NB4 (cell line): ENCODE measurements around the gene OVOL3.

Source experiments
- DNase-seq: peaks from one replicate; pipeline ENCODE4 v3.0.0; 2010; ENCODE audit warnings: low read depth
- H3K4me3 ChIP-seq: one replicate; pipeline ENCODE4 v1.5.1; 2011; ENCODE audit warnings: mild to moderate bottlenecking, low read depth, low read length, moderate library complexity
- MYC ChIP-seq: IDR thresholded peaks from 2 replicates; pipeline ENCODE4 v1.6.1; 2011; ENCODE audit warnings: low read depth, low read length
- POLR2A ChIP-seq: IDR thresholded peaks from 2 replicates; pipeline ENCODE4 v1.6.1; 2011; ENCODE audit warnings: mild to moderate bottlenecking; ENCODE audit not compliant: insufficient read length; ENCODE audit errors: extremely low read depth
- TF ChIP-seq, protein P1 (sequence below): IDR thresholded peaks from 2 replicates; pipeline ENCODE4 v1.6.1; 2011; ENCODE audit warnings: low read depth, low read length
- TF ChIP-seq, protein P2 (sequence below): IDR thresholded peaks from one replicate; pipeline ENCODE4 v1.5.1; 2012; ENCODE audit warnings: low read depth, low read length

The OVOL3 gene

DNA sequence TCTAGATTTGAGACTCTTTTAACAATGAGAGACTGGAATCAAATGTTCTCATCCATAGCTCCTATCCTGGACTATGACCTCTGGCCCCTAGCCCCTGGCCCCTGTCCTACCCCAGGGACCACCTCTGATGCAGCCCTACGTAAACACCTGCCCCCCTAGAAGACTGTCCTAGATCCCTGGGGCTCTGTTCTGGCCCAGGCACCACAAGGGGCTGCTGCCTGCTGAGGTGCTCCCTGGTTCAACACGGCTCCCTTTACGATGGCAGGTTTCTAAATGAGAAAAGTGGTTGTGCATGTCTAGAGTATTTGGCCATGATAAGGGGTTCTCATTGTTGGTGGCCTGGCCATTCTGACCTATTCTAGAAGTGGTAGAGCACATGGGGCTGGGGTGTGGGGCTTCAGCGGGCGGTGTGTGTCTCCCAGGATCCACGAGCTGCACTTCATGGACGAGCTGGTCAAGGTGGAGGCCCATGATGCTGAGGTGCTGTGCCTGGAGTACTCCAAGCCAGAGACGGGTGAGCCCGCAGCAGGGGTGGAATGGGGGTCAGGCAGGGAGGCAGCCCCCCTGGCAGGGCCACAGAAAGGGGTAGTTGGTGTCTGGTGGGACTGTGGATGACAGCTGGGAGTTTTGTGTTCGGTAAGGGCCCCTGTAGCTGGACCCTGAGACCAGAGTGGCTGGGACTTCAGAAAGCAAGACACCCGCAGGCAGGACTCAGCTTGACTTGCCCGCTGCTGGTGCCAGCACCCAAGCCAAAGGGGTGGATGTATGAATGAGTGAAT, 26.5 kb upstream of the OVOL3 start:
- TF ChIP-seq POLR2A (no peak), MYC (no peak)
- TF ChIP-seq, protein P1, sequence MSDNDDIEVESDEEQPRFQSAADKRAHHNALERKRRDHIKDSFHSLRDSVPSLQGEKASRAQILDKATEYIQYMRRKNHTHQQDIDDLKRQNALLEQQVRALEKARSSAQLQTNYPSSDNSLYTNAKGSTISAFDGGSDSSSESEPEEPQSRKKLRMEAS: no peak
- TF ChIP-seq, protein P2, sequence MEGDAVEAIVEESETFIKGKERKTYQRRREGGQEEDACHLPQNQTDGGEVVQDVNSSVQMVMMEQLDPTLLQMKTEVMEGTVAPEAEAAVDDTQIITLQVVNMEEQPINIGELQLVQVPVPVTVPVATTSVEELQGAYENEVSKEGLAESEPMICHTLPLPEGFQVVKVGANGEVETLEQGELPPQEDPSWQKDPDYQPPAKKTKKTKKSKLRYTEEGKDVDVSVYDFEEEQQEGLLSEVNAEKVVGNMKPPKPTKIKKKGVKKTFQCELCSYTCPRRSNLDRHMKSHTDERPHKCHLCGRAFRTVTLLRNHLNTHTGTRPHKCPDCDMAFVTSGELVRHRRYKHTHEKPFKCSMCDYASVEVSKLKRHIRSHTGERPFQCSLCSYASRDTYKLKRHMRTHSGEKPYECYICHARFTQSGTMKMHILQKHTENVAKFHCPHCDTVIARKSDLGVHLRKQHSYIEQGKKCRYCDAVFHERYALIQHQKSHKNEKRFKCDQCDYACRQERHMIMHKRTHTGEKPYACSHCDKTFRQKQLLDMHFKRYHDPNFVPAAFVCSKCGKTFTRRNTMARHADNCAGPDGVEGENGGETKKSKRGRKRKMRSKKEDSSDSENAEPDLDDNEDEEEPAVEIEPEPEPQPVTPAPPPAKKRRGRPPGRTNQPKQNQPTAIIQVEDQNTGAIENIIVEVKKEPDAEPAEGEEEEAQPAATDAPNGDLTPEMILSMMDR: no peak
- H3K4me3 ChIP-seq: no peak overlapping the region
- DNase-seq: no peak

DNA sequence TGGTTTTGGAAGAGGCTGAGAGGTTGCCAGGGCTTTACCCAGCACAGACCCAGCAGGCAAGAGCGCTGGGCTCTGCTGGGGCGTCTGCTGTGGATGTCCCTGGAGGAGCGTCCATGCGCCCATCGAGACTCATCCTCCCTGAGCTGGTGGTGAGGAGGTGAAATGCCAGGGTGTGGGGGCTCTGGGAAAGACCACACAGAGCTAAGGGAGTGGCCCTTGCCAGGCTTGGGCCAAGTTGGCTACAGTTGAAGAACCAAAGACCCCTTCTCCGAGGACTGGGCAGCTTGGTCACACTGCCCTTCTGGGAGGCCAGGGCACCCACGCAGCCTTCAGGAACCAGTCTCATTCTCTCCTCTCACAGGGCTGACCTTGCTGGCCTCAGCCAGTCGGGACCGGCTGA, 24.6 kb upstream of the OVOL3 start:
- TF ChIP-seq, protein P1: no peak
- no peak for TF ChIP-seq MYC
- TF ChIP-seq, protein P2: no peak
- no peak for TF ChIP-seq POLR2A
- H3K4me3 ChIP-seq: no peak overlapping the region
- DNase-seq: no peak

DNA sequence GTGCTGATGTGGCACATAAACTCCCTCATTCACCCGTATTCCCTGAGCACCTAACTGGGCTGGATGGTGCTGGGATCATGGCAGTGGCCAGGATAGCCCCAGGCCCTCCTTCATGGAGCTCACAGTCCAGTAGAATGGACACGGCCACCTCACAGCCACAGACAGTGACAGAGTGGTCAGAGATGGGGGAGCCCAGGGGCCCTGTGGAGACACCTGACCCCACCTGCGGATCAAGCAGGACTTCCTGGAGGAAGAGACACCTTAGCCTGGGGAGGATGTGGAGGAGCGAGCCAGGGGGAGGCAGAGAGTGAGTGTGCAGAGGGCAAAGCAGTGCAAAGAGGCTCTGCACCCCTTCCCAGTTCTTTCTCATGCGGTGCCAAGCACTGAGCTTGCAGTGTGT, 21.1 kb upstream of the OVOL3 start:
- TF ChIP-seq MYC (no peak), POLR2A (no peak)
- TF ChIP-seq, protein P2: no peak
- TF ChIP-seq, protein P1: no peak
- no peak for DNase-seq
- no peak overlapping the region for H3K4me3 ChIP-seq

DNA sequence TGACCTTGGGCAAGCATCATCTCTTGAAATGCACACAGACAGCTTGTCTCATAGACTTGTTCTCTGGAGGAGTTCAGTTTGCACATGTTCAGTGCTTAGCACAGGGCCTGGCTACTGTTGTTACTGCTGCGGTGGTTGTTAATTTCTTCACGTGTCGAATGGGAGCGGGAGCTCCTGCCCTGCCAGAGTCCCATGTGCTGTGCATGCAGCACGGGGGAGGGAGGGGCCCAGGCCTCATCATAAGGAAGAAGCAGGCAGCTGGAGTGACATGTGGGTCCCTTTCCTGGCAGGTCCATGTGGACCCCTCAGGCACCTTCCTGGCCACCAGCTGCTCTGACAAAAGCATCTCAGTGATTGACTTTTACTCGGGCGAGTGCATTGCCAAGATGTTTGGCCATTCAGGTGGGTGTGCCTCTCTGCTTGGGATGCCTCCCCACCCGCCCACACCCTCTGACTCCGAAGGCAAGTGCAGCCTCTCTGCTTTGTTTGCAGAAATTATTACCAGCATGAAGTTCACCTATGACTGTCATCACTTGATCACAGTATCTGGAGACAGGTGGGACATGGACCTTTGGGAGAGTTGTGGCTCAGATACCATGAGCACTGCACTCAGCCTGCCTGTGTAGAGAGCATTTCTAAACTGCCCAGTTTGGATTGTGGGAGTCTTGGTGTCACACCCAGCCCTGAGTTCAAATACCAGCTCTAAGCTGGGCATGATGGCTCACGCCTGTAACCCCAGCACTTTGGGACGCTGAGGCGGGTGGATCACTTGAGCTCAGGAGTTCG, 19.8 kb upstream of the OVOL3 start:
- no peak overlapping the region for H3K4me3 ChIP-seq
- no peak for DNase-seq
- TF ChIP-seq, protein P1: no peak
- TF ChIP-seq POLR2A (no peak), MYC (no peak)
- TF ChIP-seq, protein P2: no peak

DNA sequence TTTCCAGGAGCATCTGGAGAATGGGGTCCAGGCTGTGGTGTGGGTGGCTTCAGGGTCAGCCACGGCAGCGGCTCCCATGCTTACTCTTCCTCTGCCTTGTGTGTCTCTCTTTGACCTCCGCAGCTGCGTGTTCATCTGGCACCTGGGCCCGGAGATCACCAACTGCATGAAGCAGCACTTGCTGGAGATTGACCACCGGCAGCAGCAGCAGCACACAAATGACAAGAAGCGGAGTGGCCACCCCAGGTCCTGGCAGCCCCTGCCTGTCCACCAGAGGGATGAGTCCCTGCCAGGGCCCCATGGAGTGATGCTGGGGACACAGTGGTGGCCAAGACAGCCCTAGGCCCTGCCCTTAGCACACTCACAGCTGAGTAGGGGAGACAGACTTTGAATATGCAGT, 18.4 kb upstream of the OVOL3 start:
- TF ChIP-seq, protein P1: no peak
- TF ChIP-seq MYC (no peak), POLR2A (no peak)
- TF ChIP-seq, protein P2: no peak
- DNase-seq: no peak
- no peak overlapping the region for H3K4me3 ChIP-seq
